ENCODE data around the gene ATP6AP1.

Gene ATP6AP1

GRCh38 chrX:154472685-154473632, 44.5 kb downstream of the ATP6AP1 start:
- DNase-seq, result no peak

- DNase-seq, result no peak
Measured at GRCh38 chrX:154473683-154474082, 45.2 kb downstream of the ATP6AP1 start.

DNA sequence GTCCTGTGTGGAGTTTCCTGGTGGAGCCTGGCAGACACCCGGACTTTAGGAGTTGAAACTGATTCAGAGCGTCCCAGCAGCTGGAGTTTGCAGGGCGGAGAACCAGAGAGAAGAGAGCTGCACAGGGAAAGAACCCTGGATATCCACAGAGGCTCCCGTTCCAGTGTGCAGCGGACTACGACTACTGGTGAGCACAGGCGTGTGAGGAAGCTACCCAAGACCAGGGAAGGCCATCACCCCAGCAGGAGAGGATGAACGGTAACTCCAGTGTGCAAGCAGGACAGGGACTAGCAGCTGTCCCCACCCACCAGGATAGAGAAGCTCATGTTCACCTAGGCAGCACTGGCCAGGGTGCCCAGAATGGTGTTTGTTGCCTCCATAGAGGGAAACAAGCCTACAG, 48.3 kb downstream of the ATP6AP1 start:
- no peak for DNase-seq

GRCh38 chrX:154477891-154478477, 49.5 kb downstream of the ATP6AP1 start:
- DNase-seq, result no peak

- DNase-seq, result peak; percentile 81
Measured at GRCh38 chrX:154478728-154479622, 50.5 kb downstream of the ATP6AP1 start, which contains the start of gene LAGE3. LAGE3 (minus strand) TSS chrX:154479281; CDS start chrX:154478915, 366 bp downstream.

DNA sequence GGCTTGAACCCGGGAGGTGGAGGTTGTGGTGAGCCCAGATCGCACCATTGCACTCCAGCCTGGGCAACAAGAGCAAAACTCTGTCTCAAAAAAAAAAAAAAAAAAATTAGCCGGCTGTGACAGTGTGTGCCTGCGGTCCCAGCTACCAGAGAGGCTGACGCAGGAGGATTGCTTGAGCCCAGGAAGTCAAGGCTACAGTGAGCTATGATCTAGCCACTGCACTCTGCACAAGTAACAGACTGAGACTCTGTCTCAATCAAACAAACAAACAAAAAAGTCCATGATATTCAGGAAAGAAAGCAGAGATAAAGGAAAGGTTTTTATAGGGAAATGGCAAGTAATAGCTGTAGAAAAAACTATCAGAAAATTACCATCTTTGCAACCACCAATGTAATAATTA, 52.7 kb downstream of the ATP6AP1 start:
- DNase-seq, result no peak

- DNase-seq, result no peak
Measured at GRCh38 chrX:154481911-154482601, 53.6 kb downstream of the ATP6AP1 start.

DNA sequence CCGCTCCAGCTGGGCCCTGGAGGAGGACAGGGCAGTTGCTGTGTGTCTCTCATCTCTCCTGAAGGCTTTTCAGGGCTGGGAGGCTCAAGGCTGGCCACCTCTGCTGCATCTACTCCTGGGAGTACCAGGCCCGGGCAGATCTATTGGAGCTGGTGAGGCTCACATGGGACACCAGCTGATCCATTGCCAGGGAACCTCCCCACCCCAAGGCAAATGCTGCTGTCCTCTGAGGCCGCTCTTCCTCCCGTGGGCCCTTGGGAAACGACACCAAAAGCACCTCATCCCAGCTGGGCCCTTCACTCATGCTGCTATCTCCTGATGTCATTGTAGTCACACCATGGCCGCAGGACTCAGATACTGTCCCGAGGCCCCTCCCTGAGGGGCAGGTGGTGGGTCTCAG, 54.3 kb downstream of the ATP6AP1 start:
- DNase-seq, result no peak

DNA sequence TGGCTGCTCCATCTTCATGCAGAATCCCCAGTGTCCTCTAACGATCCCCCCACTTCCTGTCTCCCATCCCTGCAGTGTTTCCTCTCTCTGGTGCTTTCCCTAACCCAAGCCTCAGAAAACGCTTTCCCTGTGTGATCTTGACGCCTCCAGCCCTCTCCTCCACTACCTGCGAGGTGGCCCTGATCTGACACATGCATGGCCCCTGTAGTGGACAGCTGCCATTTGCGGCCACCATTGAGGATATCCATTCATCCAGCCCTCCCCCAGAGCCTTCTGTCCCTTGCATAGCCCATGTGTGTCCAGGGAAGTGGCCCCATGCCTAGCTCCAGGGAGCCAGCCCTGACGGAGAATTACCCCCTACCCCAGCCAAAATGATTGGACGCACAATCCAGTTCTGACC, 54.8 kb downstream of the ATP6AP1 start:
- DNase-seq, result no peak

GRCh38 chrX:154484255-154485149, 56.0 kb downstream of the ATP6AP1 start:
- DNase-seq, result no peak

DNA sequence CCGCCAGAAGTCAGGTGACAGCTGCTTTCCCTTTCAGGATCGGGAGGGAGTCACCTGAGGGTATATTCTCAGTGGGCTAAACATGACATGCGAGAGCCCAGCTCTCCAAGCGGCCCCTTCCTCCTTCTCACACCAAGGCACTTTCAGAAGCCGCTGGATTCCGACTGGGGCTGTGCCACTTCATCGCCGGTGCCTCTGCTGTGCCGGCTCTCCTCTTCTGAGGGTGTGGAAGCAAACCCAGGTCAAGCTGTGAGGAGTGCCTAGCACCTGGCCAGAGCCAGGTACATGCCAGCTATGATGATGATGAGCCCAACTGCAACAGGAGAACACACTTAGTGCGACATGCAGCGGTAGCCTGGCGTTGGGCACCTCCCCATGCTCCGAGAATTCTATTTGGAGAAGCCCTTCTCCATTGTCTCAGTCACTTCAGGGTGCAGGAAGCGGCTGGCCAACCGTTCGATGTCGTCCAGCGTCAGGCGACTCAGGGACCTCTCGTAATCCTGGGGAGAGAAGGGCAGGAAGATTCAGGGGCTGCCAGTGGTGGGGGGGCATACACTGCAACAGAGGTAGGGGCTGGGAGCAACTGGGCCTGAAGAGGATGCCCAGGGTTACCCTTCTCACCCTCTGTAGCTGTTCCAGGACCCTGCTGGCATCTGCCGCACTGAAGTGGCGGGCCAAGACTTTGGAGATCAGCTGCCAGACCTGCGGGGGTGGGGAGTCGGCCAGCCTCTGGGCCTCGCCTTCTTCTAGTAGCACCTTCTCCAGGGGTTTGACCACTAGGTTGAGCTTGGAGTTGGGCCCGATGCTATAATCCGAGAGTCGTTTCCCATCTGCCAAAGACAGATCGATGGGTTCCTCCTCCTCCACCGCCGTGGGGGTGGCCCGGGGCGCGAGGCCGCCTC, 56.9 kb downstream of the ATP6AP1 start:
- no peak for DNase-seq

GRCh38 chrX:154486052-154486395, 57.5 kb downstream of the ATP6AP1 start:
- no peak for DNase-seq

All from fibroblast of skin of back (primary cell).